ENCODE results near the gene BPIFB4.
"Not testable (repeated sequence)": the region's sequence is repeated elsewhere in the genome, so short reads cannot be mapped to it uniquely, and the experiment has no call there.

The BPIFB4 gene
- long read RNA-seq, donor 1 = 0 reads
- long read RNA-seq, donor 2 = 0 reads
- long read RNA-seq, donor 3 = 0 reads
- long read RNA-seq, donor 4 = 0 reads
- long read RNA-seq, donor 5 = 0 reads
- long read RNA-seq, donor 6 = 0 reads
- long read RNA-seq, donor 7 = 0 reads
- long read RNA-seq, donor 8 = 0 reads

DNA sequence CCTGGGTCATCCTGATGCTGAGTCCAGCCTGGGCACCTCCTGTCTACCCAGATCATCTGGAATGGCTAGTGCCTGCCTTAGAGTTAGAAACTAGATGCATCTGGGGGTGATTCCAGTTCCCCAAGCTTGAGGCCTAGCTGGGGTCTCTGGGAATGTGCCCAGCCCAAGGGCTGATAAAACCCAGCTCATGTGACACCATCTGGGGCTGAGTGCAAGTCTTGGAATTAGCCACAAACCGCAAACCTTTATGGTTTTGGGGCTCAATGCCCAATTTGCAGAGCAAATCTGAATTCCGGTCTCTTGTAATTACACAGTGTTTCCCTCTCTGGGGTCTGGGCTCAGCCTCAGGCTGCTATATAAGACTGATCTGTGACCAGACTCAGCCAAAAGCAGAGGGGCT, at the start of gene BPIFB4:
Gene BPIFB4 (plus strand): TSS at position 385 of the 400 bp plus-strand sequence. CDS start 1,884 bp downstream, outside the sequence.
- DNase-seq = no peak

DNA sequence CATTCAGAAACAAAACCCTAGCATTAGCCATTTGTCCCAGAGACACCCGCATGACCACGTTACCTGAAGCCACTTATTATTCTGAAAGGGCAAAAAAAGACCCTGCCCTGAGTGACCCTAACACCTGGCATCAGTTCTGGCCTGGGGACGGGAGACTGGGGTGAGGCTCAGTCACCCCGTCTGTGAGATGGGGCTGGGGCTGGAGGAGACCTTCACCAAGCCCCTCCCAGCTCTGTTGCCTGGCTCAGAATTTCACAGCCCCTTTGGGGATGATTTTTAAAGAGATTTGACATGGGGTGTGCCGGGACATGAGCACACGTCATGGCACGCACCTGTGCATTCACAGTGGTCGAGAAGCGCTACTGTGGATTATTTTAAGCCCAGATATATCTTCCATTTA, 49.4 kb upstream of the BPIFB4 start:
- no peak for DNase-seq

DNA sequence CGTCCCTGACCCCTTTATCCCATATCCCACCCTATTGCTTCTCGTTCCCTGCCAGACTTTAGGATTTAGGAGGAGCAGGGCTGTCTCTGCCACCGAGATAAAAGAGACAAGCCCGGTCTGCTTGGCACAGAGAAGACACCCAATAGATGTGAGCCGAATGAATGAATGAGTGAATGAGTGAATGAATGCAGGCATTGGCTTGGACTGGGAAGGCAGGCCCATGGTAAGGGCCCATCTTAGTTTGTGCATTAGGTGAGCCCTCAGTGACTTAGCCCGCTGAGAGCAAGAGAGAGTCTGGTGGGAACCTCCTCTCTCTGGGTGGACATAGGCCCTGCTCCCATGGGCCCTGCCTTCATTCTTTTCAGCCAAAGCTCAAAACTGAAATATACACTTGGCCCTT, 48.9 kb upstream of the BPIFB4 start:
- DNase-seq = no peak

DNA sequence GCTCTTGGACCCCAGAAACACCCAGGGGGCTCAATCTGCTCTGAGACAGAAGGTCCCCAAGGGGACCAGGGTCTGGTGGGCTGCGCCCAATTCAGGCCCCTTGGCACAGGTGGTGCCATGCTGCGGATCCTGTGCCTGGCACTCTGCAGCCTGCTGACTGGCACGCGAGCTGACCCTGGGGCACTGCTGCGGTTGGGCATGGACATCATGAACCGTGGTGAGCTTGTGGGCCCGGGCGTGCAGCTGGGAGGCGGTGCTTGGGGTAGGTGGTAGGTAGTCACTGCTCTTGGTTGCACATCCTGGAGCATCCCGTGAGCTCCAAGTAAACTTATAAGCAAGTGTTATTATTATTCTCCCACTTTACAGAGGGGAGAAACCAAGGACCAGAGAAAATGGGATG, 47.9 kb upstream of the BPIFB4 start, which contains the start of gene BPIFB6:
Gene BPIFB6 (plus strand): TSS at position 118 of the 400 bp plus-strand sequence. CDS start 0 bp downstream, at position 118.
- DNase-seq = no peak

DNA sequence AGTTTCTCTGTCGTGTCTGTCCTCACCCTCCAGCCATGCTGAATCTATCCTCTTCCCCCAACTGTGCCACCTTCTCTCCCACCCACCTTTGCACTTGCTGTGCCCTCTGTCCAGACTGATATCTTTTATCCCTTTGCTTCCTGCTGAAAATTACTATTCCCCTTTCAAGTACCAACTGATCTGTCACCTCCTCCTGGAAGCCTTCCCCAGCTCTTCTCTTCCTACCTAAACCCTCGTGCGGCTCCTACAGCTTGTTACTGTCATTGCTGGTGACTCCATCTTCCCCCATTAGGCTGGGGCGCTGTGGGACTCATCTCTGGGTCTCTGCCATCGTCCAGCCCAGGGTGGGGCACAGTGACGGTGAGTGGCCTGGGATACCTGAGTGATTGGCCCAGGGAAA, 46.9 kb upstream of the BPIFB4 start:
- no peak for DNase-seq

DNA sequence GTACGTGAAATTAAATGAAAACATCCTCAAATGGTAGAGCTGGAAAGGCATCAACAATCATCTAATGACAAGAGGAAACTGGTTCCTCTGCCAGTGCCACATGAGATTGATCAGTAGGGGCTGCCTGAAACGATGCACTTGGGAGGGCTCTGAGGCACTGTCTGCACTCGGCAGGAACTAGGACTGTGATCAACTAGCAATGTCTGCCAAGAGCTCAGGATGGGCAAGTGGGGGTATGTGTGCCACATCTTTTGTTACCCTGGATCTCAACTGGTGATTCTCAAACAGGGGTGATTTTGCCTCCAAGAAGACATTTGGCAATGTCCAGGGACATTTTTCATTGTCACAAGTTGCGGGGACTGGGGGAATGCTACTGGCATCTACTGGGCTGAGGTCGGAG, 46.1 kb upstream of the BPIFB4 start:
- no peak for DNase-seq

DNA sequence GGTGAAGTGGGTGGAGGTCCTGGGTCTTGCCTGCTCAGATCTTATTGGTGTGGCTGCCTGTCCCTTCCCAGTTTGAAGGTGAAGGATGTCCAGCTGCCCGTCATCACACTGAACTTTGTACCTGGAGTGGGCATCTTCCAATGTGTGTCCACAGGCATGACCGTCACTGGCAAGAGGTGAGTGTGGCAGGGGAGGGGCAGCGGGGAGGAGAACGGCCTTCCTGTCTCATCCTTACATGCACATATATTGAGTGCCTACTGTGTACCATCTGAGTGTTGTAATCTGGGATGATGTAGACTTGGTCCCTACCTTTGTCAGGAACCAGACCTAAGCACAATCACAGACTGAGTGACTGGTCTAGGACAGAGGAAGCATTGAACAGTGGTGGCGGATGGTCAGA, 45.3 kb upstream of the BPIFB4 start:
- no peak for DNase-seq

DNA sequence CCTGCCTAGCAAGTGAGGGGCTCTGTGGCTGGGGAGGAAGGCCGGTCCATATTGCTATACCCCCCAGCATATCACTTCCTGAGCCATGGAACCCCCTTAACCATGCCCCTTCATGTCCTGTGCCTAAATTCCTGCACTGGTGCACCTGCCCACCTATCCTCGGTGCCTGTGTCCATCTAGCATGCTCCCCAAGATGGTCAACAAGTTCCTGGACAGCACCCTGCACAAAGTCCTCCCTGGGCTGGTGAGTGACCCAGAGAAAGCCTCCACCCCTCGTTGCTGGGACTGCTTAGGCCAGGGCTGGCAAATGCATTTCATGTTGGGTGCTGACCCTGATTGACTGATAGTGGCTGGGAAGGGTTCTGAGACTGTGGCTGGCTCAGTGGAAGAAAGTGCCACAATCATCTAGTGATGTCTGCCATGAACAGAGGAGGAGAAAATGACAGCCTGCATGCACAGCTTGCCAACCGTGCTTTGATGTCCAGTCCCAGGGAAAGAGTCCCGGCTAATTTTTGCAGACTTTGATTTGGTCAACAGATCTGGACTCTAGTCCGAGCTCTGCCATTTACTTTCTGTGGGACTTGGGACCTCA, 44.4 kb upstream of the BPIFB4 start:
- no peak for DNase-seq

DNA sequence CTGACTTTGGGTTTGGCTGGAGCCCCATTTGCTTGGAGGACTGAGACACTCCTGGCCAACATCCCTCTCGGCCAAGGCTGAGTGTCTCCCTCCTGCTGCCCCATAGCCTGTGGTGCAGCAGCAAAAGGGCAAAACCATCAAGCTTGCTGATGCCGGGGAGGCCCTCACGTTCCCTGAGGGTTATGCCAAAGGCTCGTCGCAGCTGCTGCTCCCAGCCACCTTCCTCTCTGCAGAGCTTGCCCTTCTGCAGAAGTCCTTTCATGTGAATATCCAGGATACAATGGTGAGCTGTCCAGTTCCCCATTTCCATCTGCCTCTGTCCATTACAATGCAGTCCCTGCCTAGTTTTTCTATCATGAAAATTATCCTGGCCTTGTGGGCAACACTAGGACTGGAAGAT, 42.0 kb upstream of the BPIFB4 start:
- DNase-seq = no peak

DNA sequence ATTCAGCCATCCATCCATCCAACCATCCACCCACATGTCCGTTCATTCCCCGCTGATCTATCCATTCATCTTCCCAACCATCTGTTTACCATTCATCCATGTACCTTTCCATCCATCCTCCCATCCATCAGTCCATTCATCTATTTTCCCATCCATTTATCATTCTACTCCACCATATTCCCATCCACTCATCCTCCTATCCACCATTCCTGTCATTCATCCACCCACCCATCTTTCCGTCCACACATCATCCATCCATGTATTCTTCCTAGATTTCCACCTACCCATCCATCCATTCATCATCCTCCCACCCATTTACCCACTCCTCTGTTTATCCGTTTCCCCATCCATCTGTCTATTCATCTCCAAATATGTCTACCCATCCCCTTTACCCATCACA, 41.2 kb upstream of the BPIFB4 start:
- no peak for DNase-seq

DNA sequence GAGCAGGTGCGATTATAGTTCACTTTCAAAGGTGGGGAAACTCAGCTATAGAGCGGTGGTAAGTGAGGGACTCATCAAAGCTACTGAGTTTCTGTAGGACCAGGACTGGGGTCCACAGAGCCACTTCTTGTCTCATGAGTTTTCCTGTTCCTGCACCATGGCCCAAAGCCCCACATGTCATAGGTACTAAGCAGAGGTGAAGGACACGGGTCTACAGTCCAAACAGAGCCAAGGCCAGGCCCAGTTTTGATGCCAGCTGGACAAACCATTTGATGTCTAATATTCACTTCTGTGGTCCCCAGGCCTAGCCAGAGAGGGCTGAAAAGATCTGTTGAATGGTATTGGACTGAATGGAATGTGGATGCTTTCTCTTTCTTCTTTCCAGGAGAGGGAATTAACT, 37.0 kb upstream of the BPIFB4 start:
- DNase-seq = no peak

DNA sequence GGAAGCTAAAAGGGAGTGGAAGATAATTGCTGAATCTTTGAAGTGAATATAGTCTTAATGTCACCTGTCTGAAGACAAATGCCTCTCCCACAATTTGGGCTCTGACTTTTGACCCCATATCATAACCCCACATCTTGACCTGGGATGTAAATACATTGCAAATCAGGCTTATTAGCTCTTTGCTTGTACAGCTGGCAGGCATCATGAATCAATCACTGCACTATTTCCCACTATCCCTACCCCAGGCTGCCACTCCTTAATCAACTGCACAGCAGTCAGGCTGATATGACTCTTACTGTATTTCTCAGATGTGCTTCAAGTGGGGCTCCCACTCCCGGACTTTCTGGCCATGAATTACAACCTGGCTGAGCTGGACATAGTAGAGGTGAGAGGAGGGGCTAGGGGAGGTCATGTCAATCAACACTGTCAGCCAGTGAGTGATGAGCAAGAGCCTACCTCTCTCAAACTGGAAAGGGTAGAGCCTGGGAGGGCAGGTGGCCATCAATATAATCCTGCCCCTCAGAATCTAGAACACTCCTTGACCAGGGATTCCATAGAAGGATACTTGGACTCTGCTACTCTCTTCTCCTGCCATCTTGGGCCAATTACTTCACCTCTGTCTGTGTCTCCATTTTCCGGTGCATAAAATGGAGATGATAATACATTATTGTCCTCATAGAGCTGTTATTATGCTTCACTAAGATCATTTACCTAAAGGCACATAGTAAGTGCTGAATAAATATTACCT, 36.3 kb upstream of the BPIFB4 start:
- no peak for DNase-seq

DNA sequence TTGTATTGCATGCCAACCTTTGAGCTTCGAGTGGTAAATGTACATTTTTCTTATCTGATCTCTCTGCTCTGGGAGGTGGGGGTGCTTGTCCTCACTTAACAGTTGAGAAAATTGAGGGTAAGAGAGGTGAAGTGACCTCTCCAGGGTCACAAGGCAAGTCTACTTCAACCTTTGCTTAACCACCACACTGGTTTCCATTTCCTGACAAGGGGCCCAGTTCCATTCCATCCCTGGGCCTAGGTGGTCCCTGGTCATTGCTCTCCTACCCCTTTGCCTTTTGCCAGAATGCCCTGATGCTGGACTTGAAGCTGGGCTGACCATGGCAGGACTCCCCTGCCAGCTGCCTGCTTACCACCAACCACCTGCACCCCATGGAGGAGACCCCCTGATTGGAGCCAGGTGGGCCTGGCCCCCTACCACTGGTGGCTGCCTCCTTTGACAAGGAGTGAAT, 35.7 kb upstream of the BPIFB4 start:
- DNase-seq = no peak

DNA sequence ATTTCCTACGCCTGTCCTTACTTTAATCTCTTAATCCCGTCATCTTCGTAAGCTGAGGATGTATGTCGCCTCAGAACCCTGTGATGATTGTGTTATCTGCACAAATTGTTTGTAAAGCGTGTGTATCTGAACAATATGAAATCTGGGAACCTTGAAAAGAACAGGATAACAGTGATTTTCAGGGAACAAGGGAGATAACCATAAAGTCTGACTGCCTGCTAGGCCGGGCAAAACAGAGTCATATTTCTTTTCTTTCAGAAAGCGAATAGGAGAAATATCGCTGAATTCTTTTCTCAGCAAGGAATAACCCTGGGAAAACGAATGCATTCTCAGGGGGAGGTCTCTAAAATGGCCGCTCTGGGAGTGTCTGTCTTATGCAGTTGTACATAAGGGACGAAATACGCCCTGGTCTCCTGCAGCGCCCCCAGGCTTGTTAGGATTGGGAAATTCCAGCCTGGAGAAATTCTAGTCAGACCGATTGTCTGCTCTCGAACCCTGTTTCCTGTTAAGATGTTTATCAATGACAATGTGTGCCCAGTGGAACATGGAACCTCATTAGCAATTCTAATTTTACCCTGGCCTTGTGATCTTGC, 34.2 kb upstream of the BPIFB4 start:
- not testable (repeated sequence) for DNase-seq

DNA sequence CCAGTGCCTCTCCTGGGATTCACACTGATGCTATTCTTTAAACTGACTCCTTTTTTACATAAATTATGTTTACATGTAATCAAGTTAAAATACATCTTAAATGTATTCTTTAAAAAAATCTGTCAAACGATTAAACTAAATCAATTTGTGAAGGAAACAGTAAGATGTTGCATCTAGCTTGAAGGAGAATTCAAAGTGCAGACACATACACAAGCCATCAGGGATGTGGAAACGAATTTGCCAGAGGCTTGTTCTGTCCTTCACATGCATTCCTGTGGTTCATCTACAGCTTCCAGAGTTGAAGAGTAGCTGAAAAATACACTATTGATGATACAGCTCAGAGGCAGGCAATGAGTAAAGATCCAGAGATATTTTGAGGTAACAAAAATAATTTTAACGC, 33.0 kb upstream of the BPIFB4 start:
- no peak for DNase-seq

DNA sequence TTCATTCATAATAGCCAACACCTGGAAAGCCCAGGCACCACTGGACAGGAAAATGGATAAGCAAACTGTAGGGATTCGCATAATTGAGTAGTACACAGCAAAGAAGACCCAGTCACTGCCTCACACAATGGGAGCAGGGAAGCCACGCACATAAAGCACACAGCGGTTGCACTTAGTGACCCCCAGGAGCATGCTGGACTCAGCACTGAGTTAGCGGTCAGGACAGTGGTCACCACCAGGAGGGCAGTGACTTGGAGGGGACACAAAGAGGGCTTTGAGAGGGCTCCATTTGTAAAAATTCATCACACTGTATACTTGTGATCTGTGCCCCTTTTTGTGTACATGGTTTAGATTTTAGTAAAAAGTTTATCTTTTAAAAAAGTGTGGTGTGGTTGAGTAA, 28.1 kb upstream of the BPIFB4 start:
- DNase-seq = no peak

DNA sequence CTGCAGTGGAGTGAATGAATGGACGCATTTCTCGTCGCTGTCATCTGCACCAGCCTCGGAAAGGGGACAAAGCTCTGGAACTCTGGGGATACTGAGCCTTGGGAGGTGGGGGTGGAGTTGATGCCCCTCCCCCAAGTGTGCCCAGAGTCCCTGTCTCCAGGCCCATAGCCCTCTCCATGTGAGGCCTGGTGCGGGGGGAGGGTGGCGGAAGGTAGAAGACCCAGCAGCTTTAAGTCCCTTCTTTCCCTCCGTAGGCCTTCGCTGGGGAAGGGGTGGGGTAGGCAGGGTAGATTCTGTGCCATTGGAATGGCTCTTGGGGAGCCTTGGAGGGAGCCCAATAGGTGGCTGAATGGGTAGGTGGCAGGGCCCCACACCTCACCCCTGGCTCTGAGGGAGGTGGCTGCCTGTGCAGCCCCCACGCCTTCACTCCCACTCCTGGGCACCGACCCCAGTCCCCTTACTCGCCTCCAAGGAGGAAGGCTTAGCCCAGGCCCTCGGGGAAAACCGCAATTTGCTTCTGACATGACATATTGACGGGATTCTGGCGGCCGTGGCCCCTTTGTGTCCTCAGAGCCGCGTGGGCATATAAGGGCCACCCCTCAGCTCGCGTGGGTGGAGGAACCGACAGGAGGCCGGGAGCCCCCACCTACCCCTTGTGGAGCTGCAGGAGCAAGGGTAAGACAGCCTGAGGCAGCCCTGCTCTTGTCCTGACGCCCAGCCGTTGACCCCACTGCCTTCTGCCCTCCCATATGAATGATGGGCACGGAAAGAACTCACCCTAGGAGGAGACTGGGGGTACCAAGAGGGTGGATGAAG, 25.9 kb upstream of the BPIFB4 start, which contains the start of gene BPIFB3:
Gene BPIFB3 (plus strand): TSS at position 613 of the 816 bp plus-strand sequence. CDS start 1,533 bp downstream, outside the sequence.
- DNase-seq = no peak

DNA sequence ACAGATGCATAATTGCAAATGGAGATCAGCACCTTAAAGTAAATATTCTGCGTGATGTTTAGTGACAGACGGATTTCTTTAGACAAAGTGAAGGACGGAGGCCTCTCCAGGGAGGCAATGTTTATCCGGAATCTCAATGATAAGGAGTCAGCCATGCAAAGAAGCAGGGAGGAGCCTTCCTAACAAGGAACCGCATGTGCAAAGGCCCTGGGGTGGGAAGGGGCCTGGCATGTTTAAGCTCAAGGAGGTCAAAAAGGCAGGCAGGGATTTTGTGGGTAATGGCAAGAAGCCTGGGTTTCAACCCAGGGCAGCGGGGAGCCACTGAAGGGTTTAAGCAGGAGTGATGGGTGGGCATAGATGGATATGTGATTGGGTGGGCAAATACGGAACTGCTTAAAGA, 25.1 kb upstream of the BPIFB4 start:
- DNase-seq = no peak

DNA sequence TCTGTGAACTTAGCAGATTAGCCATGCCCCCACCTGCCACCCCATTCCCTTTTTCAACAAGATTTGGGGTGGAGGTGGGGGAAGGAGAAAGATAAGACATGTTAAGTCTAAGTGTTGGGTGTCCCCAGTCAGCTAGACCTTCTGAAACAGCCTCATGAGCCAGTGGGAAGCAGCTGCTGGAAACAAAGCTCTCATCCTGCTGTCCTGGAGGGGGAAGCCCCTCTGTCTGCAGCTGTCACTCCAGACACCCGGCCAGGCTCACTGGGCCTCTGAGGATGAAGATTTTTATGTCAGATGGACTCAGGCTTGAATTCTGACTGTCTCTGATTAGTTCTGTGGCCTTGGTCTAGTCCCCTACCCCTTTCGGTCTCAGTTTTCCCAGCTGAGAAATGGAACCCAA, 24.7 kb upstream of the BPIFB4 start:
- no peak for DNase-seq

DNA sequence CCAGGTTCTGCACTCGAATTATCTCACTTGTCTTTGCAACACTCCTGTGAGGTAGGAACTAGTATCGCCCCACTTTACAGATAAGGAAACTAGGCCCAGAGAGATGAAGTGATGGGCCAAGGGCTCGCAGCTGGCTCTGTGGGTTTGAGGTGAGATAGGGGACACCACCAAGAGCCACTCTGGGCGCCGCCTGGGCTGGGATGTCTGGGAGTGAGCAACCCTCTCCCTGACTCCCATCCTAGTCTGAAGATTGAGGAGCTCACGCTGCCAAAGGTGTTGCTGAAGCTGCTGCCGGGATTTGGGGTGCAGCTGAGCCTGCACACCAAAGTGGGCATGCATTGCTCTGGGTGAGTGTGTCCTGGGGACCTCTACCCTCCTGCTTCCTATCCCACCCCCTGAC, 20.3 kb upstream of the BPIFB4 start:
- DNase-seq = no peak

DNA sequence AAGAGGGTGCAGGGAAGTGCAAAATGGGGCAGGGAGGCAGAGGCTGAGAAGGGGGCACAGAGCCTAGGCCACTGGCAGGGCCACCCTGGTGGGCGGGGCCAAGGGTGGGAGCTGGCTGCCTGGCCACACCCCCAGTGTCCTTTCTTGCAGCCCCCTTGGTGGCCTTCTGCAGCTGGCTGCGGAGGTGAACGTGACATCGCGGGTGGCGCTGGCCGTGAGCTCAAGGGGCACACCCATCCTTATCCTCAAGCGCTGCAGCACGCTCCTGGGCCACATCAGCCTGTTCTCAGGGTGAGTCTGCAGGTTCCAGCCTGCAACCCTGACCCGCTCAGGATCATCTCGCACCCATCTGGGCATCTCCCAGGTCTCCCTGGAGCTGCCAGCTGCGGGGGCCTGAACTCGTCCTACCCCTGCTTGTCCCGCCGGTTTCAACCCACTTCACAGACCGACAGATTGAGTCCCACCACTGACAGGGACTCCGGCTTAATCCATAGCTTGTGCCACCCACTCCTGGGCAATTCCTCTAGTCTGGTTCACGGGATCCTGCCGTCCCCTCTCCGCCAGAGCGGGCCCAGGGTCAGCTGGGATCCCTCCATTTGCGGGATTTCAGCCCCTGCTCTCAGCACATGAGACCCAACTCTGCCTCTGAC, 19.6 kb upstream of the BPIFB4 start:
- no peak for DNase-seq

DNA sequence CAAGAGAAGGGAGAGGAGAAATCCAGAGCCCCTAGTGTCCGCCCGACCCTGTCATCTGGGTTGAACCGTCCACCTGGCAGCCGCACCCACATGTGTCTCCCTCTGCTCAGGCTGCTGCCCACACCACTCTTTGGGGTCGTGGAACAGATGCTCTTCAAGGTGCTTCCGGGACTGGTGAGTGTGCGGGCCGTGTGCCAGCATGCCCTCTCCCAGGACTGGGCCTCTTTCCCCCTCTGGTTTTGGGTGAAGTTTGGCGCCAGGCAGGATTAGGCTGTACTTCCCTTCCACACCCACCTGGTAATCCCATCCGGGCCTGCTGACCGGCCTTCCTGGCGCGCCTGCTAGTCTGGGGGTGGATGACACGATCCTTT, 17.8 kb upstream of the BPIFB4 start:
- DNase-seq = no peak

All from right kidney (tissue), 9 donors.